ENCODE data around the gene SYT7.

DNA sequence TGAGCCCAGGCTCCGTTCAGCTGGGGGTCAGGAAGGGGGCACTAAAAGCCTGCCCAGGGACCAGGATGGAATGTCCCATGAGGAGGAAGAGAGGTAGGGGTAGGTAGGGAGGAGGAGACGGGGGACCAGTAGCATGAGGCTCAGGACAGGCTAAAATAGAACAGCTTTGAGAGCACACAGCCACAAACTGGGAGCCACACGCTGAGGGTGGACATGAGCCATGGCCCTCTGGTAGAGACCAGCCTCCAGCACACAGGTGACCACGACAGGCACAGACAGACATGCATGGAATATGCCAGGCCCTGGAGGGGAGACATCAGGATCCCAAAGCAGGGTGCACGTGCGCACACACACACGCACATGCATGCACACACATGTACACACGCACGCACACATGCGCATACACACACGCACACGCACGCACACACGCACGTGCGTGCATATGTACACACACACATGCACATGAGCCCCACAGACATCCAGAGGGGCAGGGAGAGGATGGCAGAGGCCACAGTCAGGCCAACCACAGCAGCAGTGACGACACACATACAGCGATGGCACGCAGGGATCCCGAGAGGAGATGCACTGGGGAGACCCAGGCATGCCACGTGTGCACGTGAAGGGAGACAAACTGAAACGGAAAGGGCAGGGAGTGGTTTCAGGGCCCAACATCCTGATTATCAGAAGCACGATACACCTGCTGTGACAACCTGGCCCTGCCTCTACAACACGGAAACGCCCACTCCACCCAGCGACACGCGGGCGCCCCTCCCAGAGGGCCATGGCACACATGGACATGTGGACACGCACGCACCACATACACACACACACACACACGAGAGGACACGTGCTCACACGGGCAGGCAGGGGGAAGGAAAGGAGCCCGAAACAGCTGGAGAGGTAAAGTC lies 46.6 kb downstream of the SYT7 start:
- TF ChIP-seq POLR2A (IDR thresholded peaks at IDR 0.05), result no peak
- TF ChIP-seq, protein P1, sequence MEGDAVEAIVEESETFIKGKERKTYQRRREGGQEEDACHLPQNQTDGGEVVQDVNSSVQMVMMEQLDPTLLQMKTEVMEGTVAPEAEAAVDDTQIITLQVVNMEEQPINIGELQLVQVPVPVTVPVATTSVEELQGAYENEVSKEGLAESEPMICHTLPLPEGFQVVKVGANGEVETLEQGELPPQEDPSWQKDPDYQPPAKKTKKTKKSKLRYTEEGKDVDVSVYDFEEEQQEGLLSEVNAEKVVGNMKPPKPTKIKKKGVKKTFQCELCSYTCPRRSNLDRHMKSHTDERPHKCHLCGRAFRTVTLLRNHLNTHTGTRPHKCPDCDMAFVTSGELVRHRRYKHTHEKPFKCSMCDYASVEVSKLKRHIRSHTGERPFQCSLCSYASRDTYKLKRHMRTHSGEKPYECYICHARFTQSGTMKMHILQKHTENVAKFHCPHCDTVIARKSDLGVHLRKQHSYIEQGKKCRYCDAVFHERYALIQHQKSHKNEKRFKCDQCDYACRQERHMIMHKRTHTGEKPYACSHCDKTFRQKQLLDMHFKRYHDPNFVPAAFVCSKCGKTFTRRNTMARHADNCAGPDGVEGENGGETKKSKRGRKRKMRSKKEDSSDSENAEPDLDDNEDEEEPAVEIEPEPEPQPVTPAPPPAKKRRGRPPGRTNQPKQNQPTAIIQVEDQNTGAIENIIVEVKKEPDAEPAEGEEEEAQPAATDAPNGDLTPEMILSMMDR (IDR thresholded peaks at IDR 0.05), result no peak

Data from heart left ventricle (tissue), 13 donors.